IPS DF 6.9 (cell line): ENCODE measurements around the gene FKBP1A.

Experiments used
- DNase-seq: peaks from one replicate; pipeline ENCODE4 v3.0.0-alpha.2; 2013; ENCODE audit warnings: low read depth, low spot score
- H3K27ac ChIP-seq: one replicate; pipeline ENCODE4 v1.5.1; 2013; ENCODE audit warnings: low read length, control low read depth
- H3K27me3 ChIP-seq: 2 replicates; pipeline ENCODE4 v1.6.1; 2013; ENCODE audit warnings: mild to moderate bottlenecking, low read length; ENCODE audit not compliant: control insufficient read depth, insufficient read depth
- H3K36me3 ChIP-seq: 2 replicates; pipeline ENCODE4 v1.6.1; 2013; ENCODE audit warnings: low read length; ENCODE audit not compliant: control insufficient read depth, insufficient read depth
- H3K4me1 ChIP-seq: 2 replicates; pipeline ENCODE4 v1.6.1; 2013; ENCODE audit warnings: low read length; ENCODE audit not compliant: control insufficient read depth, insufficient read depth
- H3K4me3 ChIP-seq: 2 replicates; pipeline ENCODE4 v1.5.1; 2013; ENCODE audit warnings: mild to moderate bottlenecking, low read length
- H3K9me3 ChIP-seq: 2 replicates; pipeline ENCODE4 v1.6.1; 2013; ENCODE audit warnings: low read length, inconsistent platforms; ENCODE audit not compliant: control insufficient read depth, insufficient read depth
- WGBS: extraction: QIAGEN DNeasy Blood & Tissue Kit; methylation state at CpG from one replicate; pipeline ENCODE4 v1.1.7; 2013; ENCODE audit warnings: mixed read lengths, missing lambda C conversion rate; ENCODE audit not compliant: insufficient read length, insufficient coverage; 5-methylcytosine and 5-hydroxymethylcytosine counted together

The FKBP1A gene

GRCh38 chr20:1376007-1376406 lies 16.8 kb downstream of the FKBP1A start:
- Histone ChIP-seq H3K27ac (no peak overlapping the region), H3K27me3 (no peaks in the 10 kb centered on the region), H3K9me3 (no peaks in the 10 kb centered on the region), H3K36me3 (0 out of 2 replicates have a peak, but pooled peaks cover 3% of the 10 kb centered on the region), H3K4me3 (no peak overlapping the region), H3K4me1 (0 out of 2 replicates have a peak, but pooled peaks cover 1% of the 10 kb centered on the region)
- no CpG with 5 or more reads among the region's 1 CpG for WGBS
- DNase-seq = no peak

GRCh38 chr20:1375515-1375914 lies 17.3 kb downstream of the FKBP1A start:
- H3K27ac ChIP-seq = no peak overlapping the region
- no CpG with 5 or more reads among the region's 8 CpGs for WGBS
- H3K36me3 ChIP-seq = 0 out of 2 replicates have a peak, but pooled peaks cover 3% of the 10 kb centered on the region

GRCh38 chr20:1374246-1374645 lies 18.6 kb downstream of the FKBP1A start:
- no peak for DNase-seq
- Histone ChIP-seq H3K4me1 (0 out of 2 replicates have a peak, but pooled peaks cover 1% of the 10 kb centered on the region), H3K27me3 (no peaks in the 10 kb centered on the region), H3K4me3 (no peak overlapping the region), H3K27ac (no peak overlapping the region), H3K9me3 (no peaks in the 10 kb centered on the region), H3K36me3 (0 out of 2 replicates have a peak, but pooled peaks cover 3% of the 10 kb centered on the region)
- no CpG with 5 or more reads among the region's 2 CpGs for WGBS

More at GRCh38 chr20:1375515-1375914, 17.3 kb downstream of the FKBP1A start:
- Histone ChIP-seq H3K27me3 (no peaks in the 10 kb centered on the region), H3K4me1 (0 out of 2 replicates have a peak, but pooled peaks cover 1% of the 10 kb centered on the region), H3K4me3 (no peak overlapping the region), H3K9me3 (no peaks in the 10 kb centered on the region)
- DNase-seq = no peak

GRCh38 chr20:1373614-1374013 lies 19.2 kb downstream of the FKBP1A start:
- H3K4me1 ChIP-seq = 0 out of 2 replicates have a peak, but pooled peaks cover under 1% of the 10 kb centered on the region
- no CpG with 5 or more reads among the region's 4 CpGs for WGBS
- H3K27me3 ChIP-seq = no peaks in the 10 kb centered on the region
- no peak for DNase-seq
- H3K4me3 ChIP-seq = no peak overlapping the region
- H3K9me3 ChIP-seq = no peaks in the 10 kb centered on the region
- H3K36me3 ChIP-seq = 0 out of 2 replicates have a peak, but pooled peaks cover 3% of the 10 kb centered on the region
- H3K27ac ChIP-seq = no peak overlapping the region

GRCh38 chr20:1373036-1373435 lies 19.8 kb downstream of the FKBP1A start:
- no peak for DNase-seq
- no peak overlapping the region for H3K27ac ChIP-seq
- no CpG with 5 or more reads among the region's 3 CpGs for WGBS
- no peaks in the 10 kb centered on the region for H3K4me1 ChIP-seq
- H3K36me3 ChIP-seq = 0 out of 2 replicates have a peak, but pooled peaks cover 3% of the 10 kb centered on the region
- no peak overlapping the region for H3K4me3 ChIP-seq
- no peaks in the 10 kb centered on the region for H3K27me3 ChIP-seq
- H3K9me3 ChIP-seq = no peaks in the 10 kb centered on the region

GRCh38 chr20:1371830-1372539 lies 20.9 kb downstream of the FKBP1A start:
- no peaks in the 10 kb centered on the region for H3K4me1 ChIP-seq
- 0 out of 2 replicates have a peak, but pooled peaks cover 3% of the 10 kb centered on the region for H3K36me3 ChIP-seq
- H3K9me3 ChIP-seq = no peaks in the 10 kb centered on the region
- no peak overlapping the region for H3K27ac ChIP-seq
- H3K27me3 ChIP-seq = no peaks in the 10 kb centered on the region
- H3K4me3 ChIP-seq = no peak overlapping the region
- WGBS = no CpG with 5 or more reads among the region's 5 CpGs
- no peak for DNase-seq

GRCh38 chr20:1371202-1371782 lies 21.6 kb downstream of the FKBP1A start:
- WGBS = no CpG with 5 or more reads among the region's 3 CpGs
- H3K36me3 ChIP-seq = 0 out of 2 replicates have a peak, but pooled peaks cover 3% of the 10 kb centered on the region

GRCh38 chr20:1370548-1371110 lies 22.2 kb downstream of the FKBP1A start:
- Histone ChIP-seq H3K27ac (no peak overlapping the region), H3K36me3 (0 out of 2 replicates have a peak, but pooled peaks cover 3% of the 10 kb centered on the region)
- no CpG with 5 or more reads among the region's 2 CpGs for WGBS

More at GRCh38 chr20:1371202-1371782, 21.6 kb downstream of the FKBP1A start:
- Histone ChIP-seq H3K9me3 (no peaks in the 10 kb centered on the region), H3K4me3 (no peak overlapping the region), H3K27me3 (no peaks in the 10 kb centered on the region), H3K27ac (no peak overlapping the region), H3K4me1 (no peaks in the 10 kb centered on the region)
- no peak for DNase-seq

GRCh38 chr20:1369970-1370369 lies 22.9 kb downstream of the FKBP1A start:
- 0 out of 2 replicates have a peak, but pooled peaks cover 3% of the 10 kb centered on the region for H3K36me3 ChIP-seq
- H3K9me3 ChIP-seq = no peaks in the 10 kb centered on the region
- no peak overlapping the region for H3K27ac ChIP-seq
- DNase-seq = no peak
- H3K27me3 ChIP-seq = no peaks in the 10 kb centered on the region
- H3K4me1 ChIP-seq = no peaks in the 10 kb centered on the region
- H3K4me3 ChIP-seq = no peak overlapping the region
- no CpG with 5 or more reads among the region's 3 CpGs for whole genome bisulfite sequencing

More at GRCh38 chr20:1370548-1371110, 22.2 kb downstream of the FKBP1A start:
- no peak for DNase-seq
- no peak overlapping the region for H3K4me3 ChIP-seq
- H3K27me3 ChIP-seq = no peaks in the 10 kb centered on the region
- H3K9me3 ChIP-seq = no peaks in the 10 kb centered on the region
- no peaks in the 10 kb centered on the region for H3K4me1 ChIP-seq

GRCh38 chr20:1368448-1369199 lies 24.2 kb downstream of the FKBP1A start:
- Histone ChIP-seq H3K36me3 (0 out of 2 replicates have a peak, but pooled peaks cover 2% of the 10 kb centered on the region), H3K4me3 (no peak overlapping the region), H3K4me1 (no peaks in the 10 kb centered on the region), H3K27me3 (no peaks in the 10 kb centered on the region), H3K27ac (no peak overlapping the region), H3K9me3 (no peaks in the 10 kb centered on the region)
- DNase-seq = no peak
- no CpG with 5 or more reads among the region's 7 CpGs for WGBS
